ENCODE measurements around the gene HBA1. TPM values are rescaled to one million over a fixed set of nuclear protein-coding genes. Genes with fewer than 3 reads are reported as not detected.
A peak's percentile ranks its signal among the peaks of the same experiment; 100 is the strongest.
"Not testable (repeated sequence)": the region's sequence is repeated elsewhere in the genome, so short reads cannot be mapped to it uniquely, and the experiment has no call there.

HBA1 gene
- total RNA-seq, 1 donor from 2014 or later, result not detected

- DNase-seq (ENCODE audit: low spot score); intact Hi-C loops (cut with micrococcal nuclease); H3K4me3 Mint-ChIP-seq; H3K4me1 Mint-ChIP-seq (ENCODE audit: low read depth); H3K36me3 Mint-ChIP-seq (ENCODE audit: low read depth); H3K27ac Mint-ChIP-seq; H3K9me3 Mint-ChIP-seq: not testable (repeated sequence)
- H3K27me3 Mint-ChIP-seq (ENCODE audit: insufficient read depth), result peaks cover 56% of the 10 kb centered on the region
Measured at GRCh38 chr16:173211-173854, 3.1 kb upstream of the HBA1 start.

GRCh38 chr16:173928-174769, 2.3 kb upstream of the HBA1 start:
- Mint-ChIP-seq H3K27me3 (ENCODE audit: insufficient read depth) (peaks cover 62% of the 10 kb centered on the region), H3K4me3 (peak overlapping the region; percentile 26)
- H3K27ac Mint-ChIP-seq; H3K4me1 Mint-ChIP-seq (ENCODE audit: low read depth); DNase-seq (ENCODE audit: low spot score); intact Hi-C loops (cut with micrococcal nuclease); H3K36me3 Mint-ChIP-seq (ENCODE audit: low read depth); H3K9me3 Mint-ChIP-seq: not testable (repeated sequence)

GRCh38 chr16:175011-175949, 1.2 kb upstream of the HBA1 start:
- no peak overlapping the region for H3K27ac Mint-ChIP-seq
- H3K27me3 Mint-ChIP-seq (ENCODE audit: insufficient read depth), result peaks cover 61% of the 10 kb centered on the region
- H3K4me3 Mint-ChIP-seq, result peak overlapping the region; percentile 30
- intact Hi-C loops (cut with micrococcal nuclease), result no loop called here
- peaks cover 1% of the 10 kb centered on the region for H3K4me1 Mint-ChIP-seq (ENCODE audit: low read depth)
- H3K36me3 Mint-ChIP-seq (ENCODE audit: low read depth), result no peaks in the 10 kb centered on the region
- DNase-seq (ENCODE audit: low spot score), result no peak
- no peaks in the 10 kb centered on the region for H3K9me3 Mint-ChIP-seq

- H3K4me1 Mint-ChIP-seq (ENCODE audit: low read depth); H3K4me3 Mint-ChIP-seq; H3K36me3 Mint-ChIP-seq (ENCODE audit: low read depth); DNase-seq (ENCODE audit: low spot score); intact Hi-C loops (cut with micrococcal nuclease); H3K9me3 Mint-ChIP-seq; H3K27ac Mint-ChIP-seq: not testable (repeated sequence)
- H3K27me3 Mint-ChIP-seq (ENCODE audit: insufficient read depth), result peaks cover 55% of the 10 kb centered on the region
Measured at GRCh38 chr16:176006-176405, 474 bp upstream of the HBA1 start.

- intact Hi-C loops (cut with micrococcal nuclease), result no loop called here
- Mint-ChIP-seq H3K27ac (no peak overlapping the region), H3K4me1 (ENCODE audit: low read depth) (no peaks in the 10 kb centered on the region), H3K27me3 (ENCODE audit: insufficient read depth) (peaks cover 46% of the 10 kb centered on the region), H3K36me3 (ENCODE audit: low read depth) (no peaks in the 10 kb centered on the region), H3K9me3 (no peaks in the 10 kb centered on the region), H3K4me3 (peak overlapping the region; percentile 15)
- DNase-seq (ENCODE audit: low spot score), result no peak
Measured at GRCh38 chr16:177394-177822, 928 bp downstream of the HBA1 start.

- no peak for DNase-seq (ENCODE audit: low spot score)
- no peaks in the 10 kb centered on the region for H3K4me1 Mint-ChIP-seq (ENCODE audit: low read depth)
- intact Hi-C loops (cut with micrococcal nuclease), result no loop called here
- H3K9me3 Mint-ChIP-seq, result no peaks in the 10 kb centered on the region
- H3K36me3 Mint-ChIP-seq (ENCODE audit: low read depth), result no peaks in the 10 kb centered on the region
- H3K27me3 Mint-ChIP-seq (ENCODE audit: insufficient read depth), result peaks cover 46% of the 10 kb centered on the region
- no peak overlapping the region for H3K27ac Mint-ChIP-seq
- no peak overlapping the region for H3K4me3 Mint-ChIP-seq
Measured at GRCh38 chr16:177981-178667, 1.6 kb downstream of the HBA1 start.

GRCh38 chr16:178668-179015, 2.2 kb downstream of the HBA1 start:
- H3K4me1 Mint-ChIP-seq (ENCODE audit: low read depth), result no peaks in the 10 kb centered on the region
- no peaks in the 10 kb centered on the region for H3K9me3 Mint-ChIP-seq
- DNase-seq (ENCODE audit: low spot score), result no peak
- H3K4me3 Mint-ChIP-seq, result no peak overlapping the region
- H3K36me3 Mint-ChIP-seq (ENCODE audit: low read depth), result no peaks in the 10 kb centered on the region
- no peak overlapping the region for H3K27ac Mint-ChIP-seq
- H3K27me3 Mint-ChIP-seq (ENCODE audit: insufficient read depth), result peaks cover 42% of the 10 kb centered on the region
- intact Hi-C loops (cut with micrococcal nuclease), result no loop called here

GRCh38 chr16:179211-180092, 3.0 kb downstream of the HBA1 start:
- Mint-ChIP-seq H3K4me1 (ENCODE audit: low read depth) (no peaks in the 10 kb centered on the region), H3K27ac (no peak overlapping the region), H3K4me3 (peak overlapping the region; percentile 51), H3K36me3 (ENCODE audit: low read depth) (no peaks in the 10 kb centered on the region), H3K27me3 (ENCODE audit: insufficient read depth) (peaks cover 40% of the 10 kb centered on the region), H3K9me3 (no peaks in the 10 kb centered on the region)
- intact Hi-C loops (cut with micrococcal nuclease), result loop anchor here (2.0 to 5.0 kb wide), 2 partner anchors 13 to 183 kb away; no protein-coding TSS in a partner anchor
- no peak for DNase-seq (ENCODE audit: low spot score)

- Mint-ChIP-seq H3K4me1 (ENCODE audit: low read depth) (no peaks in the 10 kb centered on the region), H3K36me3 (ENCODE audit: low read depth) (no peaks in the 10 kb centered on the region), H3K27me3 (ENCODE audit: insufficient read depth) (peaks cover 32% of the 10 kb centered on the region), H3K9me3 (no peaks in the 10 kb centered on the region), H3K4me3 (peak within 1 kb of the TSS; percentile 53), H3K27ac (no peak within 1 kb of the TSS)
- DNase-seq (ENCODE audit: low spot score), result no peak
- intact Hi-C loops (cut with micrococcal nuclease), result loop anchor here (2.0 to 5.0 kb wide), 2 partner anchors 13 to 182 kb away; no protein-coding TSS in a partner anchor
Measured at GRCh38 chr16:180101-180675, 3.7 kb downstream of the HBA1 start, which contains the start of gene HBQ1. TSS of gene HBQ1 (plus strand) at chr16:180459. CDS start at chr16:180487, 28 bp downstream.

GRCh38 chr16:180681-181564, 4.4 kb downstream of the HBA1 start:
- Mint-ChIP-seq H3K4me1 (ENCODE audit: low read depth) (no peaks in the 10 kb centered on the region), H3K4me3 (peak overlapping the region; percentile 53)
- intact Hi-C loops (cut with micrococcal nuclease), result loop anchor here (1.0 to 5.0 kb wide), 6 partner anchors 14 to 181 kb away; partner anchors contain the start of gene NPRL3

More at GRCh38 chr16:180681-181564, 4.4 kb downstream of the HBA1 start:
- Mint-ChIP-seq H3K27me3 (ENCODE audit: insufficient read depth) (peaks cover 27% of the 10 kb centered on the region), H3K9me3 (no peaks in the 10 kb centered on the region), H3K36me3 (ENCODE audit: low read depth) (no peaks in the 10 kb centered on the region), H3K27ac (no peak overlapping the region)
- DNase-seq (ENCODE audit: low spot score), result peak; percentile 78

All from activated T-helper 1 cell treated with anti-CD3 and anti-CD28 coated beads, Interleukin-12 subunit alpha, Interleukin-12 subunit beta, Interleukin-2, Interleukin-4 antibody, amounts not matched to agents 30 ng/mL and 10 ng/mL and 1 ng/mL, durations not matched to agents 14 hours and 24 hours and 36 hours (primary cell).